VCaP (cell line): ENCODE measurements around the gene TNNT3.

Experiments used
- H3K27ac ChIP-seq: fragments of 450-650 bp; 2 replicates; pipeline ENCODE4 v1.5.1; 2017
- CTCF ChIP-seq: fragments of 450-650 bp; conservative IDR thresholded peaks from 2 replicates; pipeline ENCODE4 v1.5.1; 2017; ENCODE audit warnings: mild to moderate bottlenecking, moderate library complexity

The TNNT3 gene

GRCh38 chr11:1969035-1969434, 49.5 kb downstream of the TNNT3 start:
- H3K27ac ChIP-seq, result no peak overlapping the region

GRCh38 chr11:1969776-1970175, 50.3 kb downstream of the TNNT3 start:
- H3K27ac ChIP-seq, result no peak overlapping the region
- no peak for TF ChIP-seq CTCF

More at GRCh38 chr11:1969035-1969434, 49.5 kb downstream of the TNNT3 start:
- TF ChIP-seq CTCF, result no peak

- TF ChIP-seq CTCF, result no peak
- H3K27ac ChIP-seq, result no peak overlapping the region
Observed at GRCh38 chr11:1970956-1971355, 51.5 kb downstream of the TNNT3 start.

- TF ChIP-seq CTCF, result no peak
- no peak overlapping the region for H3K27ac ChIP-seq
Observed at GRCh38 chr11:1975185-1975584, 55.7 kb downstream of the TNNT3 start.

- H3K27ac ChIP-seq, result no peak overlapping the region
- no peak for TF ChIP-seq CTCF
Observed at GRCh38 chr11:1978720-1979473, 59.4 kb downstream of the TNNT3 start.

- H3K27ac ChIP-seq, result no peak overlapping the region
- TF ChIP-seq CTCF, result no peak
Observed at GRCh38 chr11:1979607-1980006, 60.1 kb downstream of the TNNT3 start.

GRCh38 chr11:1982873-1983600, 63.5 kb downstream of the TNNT3 start:
- TF ChIP-seq CTCF, result no peak
- H3K27ac ChIP-seq, result no peak overlapping the region
